HAP-1 (cell line): ENCODE results near the gene ZNHIT2.

Experiments used
- DNase-seq, 2 experiments: peaks; one replicate each; pipeline ENCODE4 v3.0.0-alpha.2; 2016 to 2020; ENCODE audit warnings: low spot score in 2 of 2
- H3K27me3 ChIP-seq: fragments of 250-450 bp; sonication (Bioruptor Pico); 2 replicates; pipeline ENCODE4 v1.5.1; 2020; ENCODE audit warnings: low read depth, mild to moderate bottlenecking, moderate library complexity
- H3K36me3 ChIP-seq: fragments of 250-450 bp; sonication (Bioruptor Pico); replicated peaks from 2 replicates; pipeline ENCODE4 v1.5.1; 2020; ENCODE audit warnings: mild to moderate bottlenecking
- H3K4me1 ChIP-seq: fragments of 250-450 bp; sonication (Bioruptor Pico); 2 replicates; pipeline ENCODE4 v1.5.1; 2020; ENCODE audit warnings: mild to moderate bottlenecking
- H3K4me3 ChIP-seq: fragments of 250-450 bp; sonication (Bioruptor Pico); 2 replicates; pipeline ENCODE4 v1.5.1; 2020; ENCODE audit warnings: mild to moderate bottlenecking, moderate library complexity
- H3K9me3 ChIP-seq: fragments of 250-450 bp; sonication (Bioruptor Pico); 2 replicates; pipeline ENCODE4 v1.5.1; 2020; ENCODE audit warnings: mild to moderate bottlenecking, moderate library complexity
- in situ Hi-C: fragments of 300-500 bp; cut with MboI; formaldehyde crosslinking; loops from 3 replicates; pipeline ENCODE4 v1.14.3; 2020; ENCODE audit warnings: low sequenced_read_pairs, inconsistent platforms, mixed read lengths

ZNHIT2 gene

GRCh38 chr11:65148657-65149056 is 31.2 kb upstream of the ZNHIT2 start:
- Histone ChIP-seq H3K4me3 (no peak overlapping the region), H3K4me1 (no peaks in the 10 kb centered on the region), H3K36me3 (no peaks in the 10 kb centered on the region), H3K9me3 (no peaks in the 10 kb centered on the region), H3K27me3 (peaks cover 5% of the 10 kb centered on the region; the same call in 1 of the 2 replicates)
- in situ Hi-C loops, result no loop called here
- DNase-seq, result no peak

- Histone ChIP-seq H3K9me3 (no peaks in the 10 kb centered on the region), H3K4me1 (no peaks in the 10 kb centered on the region), H3K36me3 (no peaks in the 10 kb centered on the region), H3K27me3 (peaks cover 4% of the 10 kb centered on the region; the same call in 1 of the 2 replicates), H3K4me3 (no peak overlapping the region)
- in situ Hi-C loops, result no loop called here
- no peak for DNase-seq
Measured at GRCh38 chr11:65147352-65148075, 30.0 kb upstream of the ZNHIT2 start.

GRCh38 chr11:65141896-65142494 is 24.5 kb upstream of the ZNHIT2 start:
- no peak for DNase-seq
- Histone ChIP-seq H3K36me3 (no peaks in the 10 kb centered on the region), H3K4me3 (no peak overlapping the region), H3K9me3 (no peaks in the 10 kb centered on the region), H3K27me3 (peaks cover 10% of the 10 kb centered on the region), H3K4me1 (no peaks in the 10 kb centered on the region; the same call in 1 of the 2 replicates)
- in situ Hi-C loops, result no loop called here

DNA sequence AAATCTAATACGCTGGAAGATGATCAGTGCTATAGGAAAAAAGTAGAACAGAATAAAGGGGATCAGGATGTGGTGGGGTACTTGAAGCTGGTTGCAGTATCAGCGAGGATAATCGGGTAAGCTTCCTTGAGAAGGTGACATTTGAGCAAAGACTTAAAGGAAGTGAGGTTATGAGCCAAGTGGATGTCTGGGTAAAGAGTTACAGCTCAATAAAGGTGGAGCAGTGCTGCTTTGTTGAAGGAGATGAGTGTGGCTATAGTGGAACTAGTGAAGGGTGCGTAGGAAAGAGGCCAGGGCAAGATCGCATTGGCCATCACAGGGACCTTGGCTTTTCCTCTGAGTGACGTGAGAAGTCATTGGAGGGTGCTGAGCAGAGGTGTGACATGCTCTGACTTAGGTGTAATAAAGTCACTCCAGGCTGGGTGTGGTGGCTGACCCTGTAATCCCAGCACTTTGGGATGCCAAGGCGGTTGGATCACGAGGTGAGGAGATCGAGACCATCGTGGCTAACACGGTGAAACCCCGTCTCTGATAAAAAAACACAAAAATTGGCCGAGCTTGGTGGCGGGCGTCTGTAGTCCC is 19.1 kb upstream of the ZNHIT2 start:
- peaks cover 9% of the 10 kb centered on the region for H3K4me1 ChIP-seq
- peaks cover 6% of the 10 kb centered on the region for H3K27me3 ChIP-seq
- in situ Hi-C loops, result no loop called here
- no peaks in the 10 kb centered on the region for H3K9me3 ChIP-seq
- peaks cover 11% of the 10 kb centered on the region for H3K36me3 ChIP-seq
- no peak for DNase-seq
- no peak overlapping the region for H3K4me3 ChIP-seq

DNA sequence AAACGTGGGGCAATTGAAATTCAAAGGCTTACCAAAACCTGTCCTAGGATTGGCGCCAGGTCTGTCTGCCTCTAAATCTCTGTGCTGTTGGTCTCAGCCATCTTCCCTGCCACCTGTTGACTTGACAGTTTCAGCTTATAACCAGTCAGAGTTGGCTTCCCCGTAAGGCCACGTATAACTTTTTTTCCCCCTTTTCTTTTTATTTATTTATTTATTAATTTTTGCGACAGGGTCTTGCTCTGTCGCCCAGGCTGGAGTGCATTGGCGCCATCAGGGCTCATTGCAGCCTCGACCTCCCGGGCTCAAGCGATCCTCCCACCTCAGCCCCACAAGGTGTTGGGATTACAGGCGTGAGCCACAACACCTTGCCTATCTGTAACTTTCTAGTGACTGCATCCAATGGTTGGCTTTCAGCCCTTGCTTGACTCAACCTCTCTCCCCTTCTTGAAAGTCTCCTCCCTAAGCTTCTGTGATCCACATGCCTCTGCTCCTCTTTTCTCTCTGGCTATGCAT is 18.2 kb upstream of the ZNHIT2 start:
- Histone ChIP-seq H3K4me1 (peaks cover 9% of the 10 kb centered on the region; the same call in 1 of the 2 replicates), H3K36me3 (peaks cover 20% of the 10 kb centered on the region), H3K27me3 (0 out of 2 replicates have a peak, but pooled peaks cover 4% of the 10 kb centered on the region), H3K9me3 (no peaks in the 10 kb centered on the region), H3K4me3 (peak overlapping the region; percentile 72)
- in situ Hi-C loops, result no loop called here
- DNase-seq, result no peak

GRCh38 chr11:65134952-65135632 is 17.6 kb upstream of the ZNHIT2 start:
- in situ Hi-C loops, result no loop called here
- Histone ChIP-seq H3K36me3 (peaks cover 22% of the 10 kb centered on the region), H3K4me1 (peaks cover 9% of the 10 kb centered on the region; the same call in 1 of the 2 replicates), H3K27me3 (no peaks in the 10 kb centered on the region), H3K4me3 (peak overlapping the region; percentile 72), H3K9me3 (no peaks in the 10 kb centered on the region)
- DNase-seq, result peak; percentile 92 to 98

DNA sequence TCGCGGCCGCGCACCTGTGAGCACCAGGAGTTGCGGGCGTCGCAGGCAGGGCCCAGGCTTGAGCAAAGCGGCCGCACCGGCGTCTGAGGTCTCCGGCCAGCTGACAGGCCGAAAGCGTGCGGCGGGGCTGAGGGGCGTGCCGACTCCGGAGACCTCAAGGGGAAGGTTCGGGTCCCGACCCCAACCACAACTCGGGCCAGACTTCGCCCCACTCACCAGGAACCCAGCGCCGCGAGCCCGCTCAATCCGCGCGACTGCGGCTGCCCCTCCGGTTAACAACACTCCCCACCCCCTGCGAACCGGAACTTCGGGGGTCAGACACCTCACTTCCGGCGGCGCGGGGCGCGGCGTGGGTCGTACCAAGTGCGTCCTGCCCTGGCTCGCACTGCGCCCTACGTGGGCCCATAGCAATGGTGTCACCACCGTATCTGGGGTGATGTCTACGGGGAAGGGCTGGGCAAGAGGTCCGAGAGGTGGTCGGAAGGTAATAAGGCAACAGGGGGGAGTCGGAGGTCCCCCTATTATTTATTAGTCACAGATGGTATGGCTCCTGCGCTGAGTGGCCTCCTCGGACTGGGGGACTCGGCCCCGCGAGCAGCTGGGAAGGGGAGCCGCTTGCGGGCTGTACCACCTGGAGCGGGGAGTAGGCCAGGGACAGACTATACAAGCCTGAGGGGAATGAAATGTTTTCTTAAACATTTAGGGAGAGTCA is 16.9 kb upstream of the ZNHIT2 start, which contains the start of gene SYVN1:
Gene SYVN1 (minus strand): TSS at position 280 of the 712 bp plus-strand sequence. CDS start 918 bp downstream, outside the sequence.
- H3K9me3 ChIP-seq, result no peaks in the 10 kb centered on the region
- H3K4me3 ChIP-seq, result peak within 1 kb of the TSS; percentile 72
- peaks cover 29% of the 10 kb centered on the region for H3K36me3 ChIP-seq
- in situ Hi-C loops, result no loop called here
- H3K27me3 ChIP-seq, result no peaks in the 10 kb centered on the region
- peaks cover 9% of the 10 kb centered on the region; the same call in 1 of the 2 replicates for H3K4me1 ChIP-seq
- DNase-seq, result peak; percentile 67 to 92

GRCh38 chr11:65133724-65134123 is 16.2 kb upstream of the ZNHIT2 start:
- H3K4me1 ChIP-seq, result peaks cover 9% of the 10 kb centered on the region; the same call in 1 of the 2 replicates
- H3K27me3 ChIP-seq, result no peaks in the 10 kb centered on the region
- no peak for DNase-seq
- peaks cover 33% of the 10 kb centered on the region for H3K36me3 ChIP-seq
- no peaks in the 10 kb centered on the region for H3K9me3 ChIP-seq
- in situ Hi-C loops, result no loop called here
- peak overlapping the region; percentile 72 for H3K4me3 ChIP-seq

DNA sequence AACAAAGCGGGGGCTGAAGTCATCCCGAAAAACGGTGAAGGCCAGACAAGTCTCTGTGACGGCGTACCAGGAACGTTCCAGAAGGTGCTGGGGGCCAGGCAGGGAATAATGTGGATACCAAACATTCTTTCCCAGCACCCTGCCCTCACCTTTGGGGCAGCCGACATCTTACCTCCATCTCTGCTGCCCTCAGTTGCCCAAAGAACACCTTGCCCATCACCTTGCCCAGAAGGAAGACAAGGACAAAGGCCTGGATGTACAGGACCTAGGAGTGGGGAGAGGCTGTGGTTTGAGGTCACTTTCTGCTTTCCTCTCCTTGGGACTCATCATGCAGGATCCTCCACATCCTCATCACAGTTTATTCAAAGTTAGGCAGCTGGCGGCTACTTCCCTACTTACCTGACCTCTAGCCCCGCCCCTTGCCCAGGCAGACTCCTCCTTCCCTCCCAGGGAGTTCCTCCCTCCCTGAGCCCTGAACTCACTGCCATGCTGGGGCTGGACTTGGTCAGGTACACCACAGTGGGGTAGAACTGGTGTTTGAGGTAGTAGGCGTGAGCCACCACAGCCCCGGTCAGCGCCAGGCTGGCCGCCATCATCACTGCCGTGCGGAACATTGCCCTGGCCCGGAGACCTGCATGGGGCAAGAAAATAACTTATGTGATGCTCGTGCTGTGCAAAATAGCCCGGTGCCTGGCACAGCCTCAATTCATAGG is 15.6 kb upstream of the ZNHIT2 start:
- DNase-seq, result peak in 1 of 2 experiments; percentile 67
- Histone ChIP-seq H3K27me3 (no peaks in the 10 kb centered on the region), H3K4me3 (peak overlapping the region; percentile 72), H3K36me3 (peaks cover 39% of the 10 kb centered on the region), H3K4me1 (peaks cover 9% of the 10 kb centered on the region; the same call in 1 of the 2 replicates), H3K9me3 (no peaks in the 10 kb centered on the region)
- in situ Hi-C loops, result no loop called here

DNA sequence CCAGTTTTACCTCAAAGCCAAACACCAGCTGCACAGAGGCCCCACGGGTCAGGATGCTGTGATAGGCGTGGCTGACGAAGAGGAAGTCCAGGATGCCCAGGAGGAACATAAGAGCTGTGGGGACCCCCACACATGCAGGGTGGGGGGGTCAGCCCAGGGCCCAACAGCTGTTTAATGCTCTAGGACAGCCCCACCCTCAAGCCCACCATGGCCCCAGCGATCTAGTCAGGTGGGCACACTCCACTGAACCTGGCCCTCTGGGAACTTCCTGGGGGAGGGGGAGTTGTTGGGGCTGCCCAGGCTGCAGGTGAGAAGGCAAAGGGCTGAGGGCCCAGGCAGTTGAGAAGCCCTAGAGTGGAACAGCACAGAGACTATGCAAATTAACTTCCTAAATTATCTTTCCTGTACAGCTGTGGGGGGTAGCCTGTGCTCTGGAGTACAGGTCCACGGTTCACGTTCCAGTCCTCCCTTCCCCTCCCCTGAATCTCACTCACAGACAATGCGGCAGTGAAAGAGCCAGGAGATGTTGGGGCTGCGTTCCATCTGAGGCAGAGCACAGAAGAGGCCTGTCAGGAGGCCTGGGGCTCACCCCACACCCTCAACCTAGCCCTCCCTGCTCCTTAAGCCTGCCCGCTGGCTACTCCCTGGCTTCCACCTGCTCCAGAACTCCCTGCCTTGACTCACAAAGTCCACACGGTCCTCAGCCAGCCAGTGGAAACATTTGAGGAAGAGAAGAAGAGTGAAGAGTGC is 14.9 kb upstream of the ZNHIT2 start:
- peaks cover 9% of the 10 kb centered on the region; the same call in 1 of the 2 replicates for H3K4me1 ChIP-seq
- H3K36me3 ChIP-seq, result peaks cover 44% of the 10 kb centered on the region
- H3K9me3 ChIP-seq, result no peaks in the 10 kb centered on the region
- DNase-seq, result no peak
- H3K4me3 ChIP-seq, result no peak overlapping the region
- no peaks in the 10 kb centered on the region for H3K27me3 ChIP-seq
- in situ Hi-C loops, result no loop called here

GRCh38 chr11:65131895-65132237 is 14.4 kb upstream of the ZNHIT2 start:
- Histone ChIP-seq H3K9me3 (no peaks in the 10 kb centered on the region), H3K4me3 (no peak overlapping the region), H3K36me3 (peaks cover 49% of the 10 kb centered on the region), H3K27me3 (no peaks in the 10 kb centered on the region), H3K4me1 (peaks cover 9% of the 10 kb centered on the region; the same call in 1 of the 2 replicates)
- in situ Hi-C loops, result no loop called here
- no peak for DNase-seq

DNA sequence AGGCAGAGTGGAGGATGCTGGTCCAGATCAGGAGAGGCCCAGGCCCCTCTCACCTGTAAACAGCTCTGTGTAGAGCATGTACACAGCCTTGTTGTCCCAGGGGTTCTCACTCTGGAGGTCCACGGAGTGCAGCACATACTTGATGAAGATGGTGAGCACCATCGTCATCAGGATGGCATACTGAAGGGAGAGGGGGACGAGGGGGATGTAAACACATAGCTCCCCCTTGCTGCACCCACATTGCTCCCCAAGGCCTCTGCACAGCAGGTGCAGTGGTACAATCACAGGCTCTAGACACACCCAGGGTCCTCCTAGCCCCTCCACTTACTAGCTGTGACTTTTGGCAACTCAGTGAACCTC is 13.9 kb upstream of the ZNHIT2 start:
- Histone ChIP-seq H3K36me3 (peaks cover 54% of the 10 kb centered on the region), H3K27me3 (no peaks in the 10 kb centered on the region), H3K9me3 (no peaks in the 10 kb centered on the region), H3K4me1 (peaks cover 9% of the 10 kb centered on the region; the same call in 1 of the 2 replicates), H3K4me3 (no peak overlapping the region)
- DNase-seq, result no peak
- in situ Hi-C loops, result no loop called here
